ENCODE results near the gene IFT43. TPM values are rescaled to one million over a fixed set of nuclear protein-coding genes. Genes with fewer than 3 reads are reported as not detected.

The IFT43 gene
- total and polyA plus RNA-seq, 8 donors, result 23.1 to 51.1 (median 42.0) TPM

GRCh38 chr14:76015191-76015590 is 29.6 kb downstream of the IFT43 start:
- no peak for TF ChIP-seq CTCF (IDR thresholded peaks at IDR 0.05)
- peaks cover 0 to 27% of the 10 kb centered on the region in 2 donors for H3K36me3 ChIP-seq
- no peak overlapping the region for H3K27ac ChIP-seq
- DNase-seq (no peak), ATAC-seq (no peak)
- intact Hi-C loops (cut with DNase I), result no loop called here
- H3K9me3 ChIP-seq, result peaks cover 0 to 9% of the 10 kb centered on the region in 2 donors
- no peak overlapping the region for H3K4me3 ChIP-seq
- H3K4me1 ChIP-seq, result no peaks in the 10 kb centered on the region
- no peaks in the 10 kb centered on the region for H3K27me3 ChIP-seq

- DNase-seq (no peak), ATAC-seq (no peak)
- no peak for TF ChIP-seq CTCF (IDR thresholded peaks at IDR 0.05)
- H3K27me3 ChIP-seq, result no peaks in the 10 kb centered on the region
- H3K9me3 ChIP-seq, result peaks cover 0 to 9% of the 10 kb centered on the region in 2 donors
- H3K4me3 ChIP-seq, result no peak overlapping the region
- no peaks in the 10 kb centered on the region for H3K4me1 ChIP-seq
- H3K36me3 ChIP-seq, result peaks cover 0 to 27% of the 10 kb centered on the region in 2 donors
- no peak overlapping the region for H3K27ac ChIP-seq
- intact Hi-C loops (cut with DNase I), result no loop called here
Measured at GRCh38 chr14:76015668-76016067, 30.1 kb downstream of the IFT43 start.

GRCh38 chr14:76019676-76020075 is 34.1 kb downstream of the IFT43 start:
- peaks cover 0 to 9% of the 10 kb centered on the region in 2 donors for H3K9me3 ChIP-seq
- H3K27me3 ChIP-seq, result no peaks in the 10 kb centered on the region
- ATAC-seq, result no peak
- H3K4me1 ChIP-seq, result no peaks in the 10 kb centered on the region
- no peak for TF ChIP-seq CTCF (IDR thresholded peaks at IDR 0.05)
- no peak overlapping the region for H3K4me3 ChIP-seq
- DNase-seq, result no peak
- peaks cover 0 to 22% of the 10 kb centered on the region in 2 donors for H3K36me3 ChIP-seq
- intact Hi-C loops (cut with DNase I), result no loop called here
- no peak overlapping the region for H3K27ac ChIP-seq

- no peak for ATAC-seq
- TF ChIP-seq CTCF (IDR thresholded peaks at IDR 0.05), result no peak
- DNase-seq, result no peak
- Histone ChIP-seq H3K27me3 (no peaks in the 10 kb centered on the region), H3K4me3 (no peak overlapping the region), H3K9me3 (peaks cover 0 to 9% of the 10 kb centered on the region in 2 donors), H3K36me3 (peaks cover 0 to 22% of the 10 kb centered on the region in 2 donors), H3K27ac (no peak overlapping the region), H3K4me1 (no peaks in the 10 kb centered on the region)
- intact Hi-C loops (cut with DNase I), result no loop called here
Measured at GRCh38 chr14:76022991-76023390, 37.4 kb downstream of the IFT43 start.

- Histone ChIP-seq H3K27ac (no peak overlapping the region), H3K27me3 (no peaks in the 10 kb centered on the region), H3K4me1 (no peaks in the 10 kb centered on the region), H3K9me3 (peaks cover 0 to 8% of the 10 kb centered on the region in 2 donors), H3K36me3 (peaks cover 0 to 21% of the 10 kb centered on the region in 2 donors), H3K4me3 (no peak overlapping the region)
- no peak for TF ChIP-seq CTCF (IDR thresholded peaks at IDR 0.05)
- intact Hi-C loops (cut with DNase I), result no loop called here
- DNase-seq (no peak), ATAC-seq (no peak)
Measured at GRCh38 chr14:76023757-76024156, 38.2 kb downstream of the IFT43 start.

Measured in left lung (tissue), 10 donors.